Measurements from ENCODE around the gene ZP2.
"Not testable (repeated sequence)": the region's sequence is repeated elsewhere in the genome, so short reads cannot be mapped to it uniquely, and the experiment has no call there.

The ZP2 gene

DNA sequence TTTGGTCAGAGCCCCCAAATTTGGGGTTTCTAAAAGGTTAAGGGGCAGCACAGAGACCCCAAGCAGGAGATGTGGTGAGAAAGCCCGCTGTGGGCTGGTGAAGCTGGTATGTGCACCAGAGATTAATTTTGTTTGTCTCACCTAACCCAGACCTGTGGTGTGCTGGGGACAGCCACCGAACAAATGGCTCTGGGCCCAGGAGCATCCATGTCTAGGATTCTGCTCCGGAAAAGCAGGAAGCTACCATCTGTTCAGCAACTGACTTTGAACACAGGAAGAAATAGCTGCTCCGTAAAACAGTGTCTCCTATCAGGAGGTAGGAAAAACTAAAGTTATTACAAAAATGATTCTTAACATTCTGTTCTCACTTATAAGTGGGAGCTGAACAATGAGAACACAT, 2.7 kb upstream of the ZP2 start:
- DNase-seq = no peak

DNA sequence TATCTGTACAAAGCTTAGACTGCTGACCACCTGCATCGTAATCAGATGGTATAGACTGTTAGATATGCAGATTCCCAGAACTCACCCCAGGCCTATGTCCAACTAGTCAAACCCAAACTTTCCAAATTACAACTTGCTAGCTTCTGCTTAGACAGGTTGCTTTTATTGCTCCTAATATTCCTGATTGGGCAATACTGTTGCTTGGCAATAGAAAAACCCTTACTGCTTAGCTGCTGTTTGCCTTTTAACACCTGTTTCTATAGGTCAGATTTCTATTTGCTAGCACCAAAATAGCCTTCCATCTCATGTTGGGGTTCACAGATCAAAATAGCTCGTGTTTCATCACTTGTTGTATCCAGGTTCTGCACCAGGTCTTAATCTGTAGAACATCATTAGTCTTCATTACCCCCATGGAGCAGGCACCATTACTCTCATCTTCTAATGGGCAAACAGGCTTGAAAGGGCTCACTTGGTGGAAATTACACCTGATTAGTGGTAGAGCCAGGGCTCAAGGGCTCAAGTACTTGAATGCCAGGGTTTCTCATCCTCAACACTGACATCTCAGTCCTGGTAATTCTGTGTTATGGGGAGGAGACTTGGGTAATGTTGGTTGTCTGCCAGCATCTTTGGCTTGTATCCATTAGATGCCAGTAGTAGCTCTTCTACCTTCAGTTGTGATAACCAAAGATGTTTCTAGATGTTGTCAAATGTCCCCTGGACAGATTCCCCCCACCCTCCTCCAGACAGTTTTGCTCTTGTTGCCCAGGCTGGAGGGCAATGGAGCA, 2.7 kb downstream of the ZP2 start:
- DNase-seq = no peak

DNA sequence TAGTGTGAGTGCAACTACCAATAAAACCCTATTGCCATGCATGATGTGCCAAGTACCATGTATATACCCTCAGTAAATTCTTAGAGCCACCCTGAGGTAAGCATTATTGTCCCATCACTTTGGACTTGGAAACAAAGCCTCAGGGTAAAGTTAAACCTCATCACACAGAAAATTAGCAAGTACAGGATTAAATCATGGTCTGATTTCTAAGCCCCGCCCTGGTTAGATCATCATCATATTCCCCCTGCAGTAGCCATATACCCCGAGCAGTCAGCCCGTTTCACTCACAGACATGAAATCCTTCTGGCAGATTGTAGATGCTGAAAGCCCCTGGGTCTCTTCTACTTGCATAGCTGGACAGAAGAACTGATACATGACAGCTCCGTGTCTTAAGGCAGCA, 4.8 kb downstream of the ZP2 start:
- DNase-seq = no peak

DNA sequence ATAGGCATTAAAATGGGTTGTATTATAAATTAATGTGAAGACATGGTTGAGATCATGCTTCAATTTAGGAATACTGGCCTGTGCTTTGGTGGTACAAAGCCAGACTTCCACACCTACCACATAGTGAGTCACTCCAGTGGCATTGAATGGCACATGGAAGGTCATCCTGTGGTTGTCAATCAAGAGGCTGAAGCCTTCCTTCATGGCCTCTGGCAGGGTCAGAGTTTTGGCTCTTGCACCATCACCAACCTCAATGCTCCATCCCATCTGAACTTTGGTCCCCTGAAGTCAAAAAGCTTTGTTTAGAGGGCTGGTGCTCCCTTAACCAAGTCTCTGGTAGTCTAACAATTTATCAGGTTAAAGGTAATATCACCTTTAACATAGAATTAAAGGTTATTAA, 6.1 kb downstream of the ZP2 start:
- no peak for DNase-seq

GRCh38 chr16:21203155-21203797, 8.1 kb downstream of the ZP2 start:
- no peak for DNase-seq

- no peak for DNase-seq
Observed at GRCh38 chr16:21199607-21200218, 11.7 kb downstream of the ZP2 start.

- no peak for DNase-seq
Observed at GRCh38 chr16:21197621-21198020, 13.8 kb downstream of the ZP2 start.

GRCh38 chr16:21197112-21197511, 14.3 kb downstream of the ZP2 start:
- DNase-seq = no peak

- DNase-seq = not testable (repeated sequence)
Observed at GRCh38 chr16:21195330-21195729, 16.0 kb downstream of the ZP2 start.

- DNase-seq = no peak
Observed at GRCh38 chr16:21194771-21195301, 16.5 kb downstream of the ZP2 start.

GRCh38 chr16:21192991-21193390, 18.4 kb downstream of the ZP2 start:
- DNase-seq = no peak

GRCh38 chr16:21190599-21190998, 20.8 kb downstream of the ZP2 start:
- no peak for DNase-seq

DNA sequence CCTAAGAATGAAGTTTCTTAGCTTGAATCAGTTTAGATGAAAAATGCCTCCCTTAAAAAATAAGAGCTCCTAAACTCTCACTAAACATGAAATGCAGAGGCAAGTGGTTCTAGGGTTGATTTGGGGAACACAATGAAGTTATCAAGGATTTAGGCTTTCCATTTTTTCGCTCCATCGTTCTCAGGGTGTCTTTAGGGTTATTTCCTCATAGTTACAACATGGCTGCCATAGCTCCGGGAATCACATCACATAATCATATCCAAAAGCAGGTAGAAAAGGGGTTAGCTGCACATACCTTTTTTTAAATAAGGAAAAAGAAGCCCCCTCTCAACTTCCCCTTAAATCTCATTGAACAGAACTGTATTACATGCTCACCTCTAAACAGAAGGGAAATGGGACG, 21.4 kb downstream of the ZP2 start:
- DNase-seq = no peak

GRCh38 chr16:21189311-21189710, 22.1 kb downstream of the ZP2 start:
- no peak for DNase-seq

DNA sequence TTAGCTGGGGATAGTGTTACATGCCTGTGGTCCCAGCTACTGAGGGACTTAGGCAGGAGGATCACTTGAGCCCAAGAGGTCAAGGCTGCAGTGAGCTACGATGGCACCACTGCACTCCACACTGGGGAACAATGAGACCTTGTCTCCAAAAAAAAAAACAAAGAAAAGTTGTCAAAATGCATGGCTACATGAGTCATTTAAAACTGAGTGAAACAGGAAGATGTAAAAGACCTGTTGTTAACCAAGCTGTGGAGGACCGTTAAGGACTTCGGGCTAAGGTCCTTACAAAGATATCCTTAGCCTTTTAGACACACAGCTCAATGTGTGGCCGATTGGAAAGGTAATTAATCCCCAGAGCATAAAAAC, 25.1 kb downstream of the ZP2 start:
- no peak for DNase-seq

- no peak for DNase-seq
Observed at GRCh38 chr16:21185659-21186325, 25.6 kb downstream of the ZP2 start.

GRCh38 chr16:21184834-21185233, 26.5 kb downstream of the ZP2 start:
- no peak for DNase-seq

- no peak for DNase-seq
Observed at GRCh38 chr16:21183995-21184394, 27.4 kb downstream of the ZP2 start.

GRCh38 chr16:21179983-21180365, 31.4 kb downstream of the ZP2 start:
- DNase-seq = no peak

DNA sequence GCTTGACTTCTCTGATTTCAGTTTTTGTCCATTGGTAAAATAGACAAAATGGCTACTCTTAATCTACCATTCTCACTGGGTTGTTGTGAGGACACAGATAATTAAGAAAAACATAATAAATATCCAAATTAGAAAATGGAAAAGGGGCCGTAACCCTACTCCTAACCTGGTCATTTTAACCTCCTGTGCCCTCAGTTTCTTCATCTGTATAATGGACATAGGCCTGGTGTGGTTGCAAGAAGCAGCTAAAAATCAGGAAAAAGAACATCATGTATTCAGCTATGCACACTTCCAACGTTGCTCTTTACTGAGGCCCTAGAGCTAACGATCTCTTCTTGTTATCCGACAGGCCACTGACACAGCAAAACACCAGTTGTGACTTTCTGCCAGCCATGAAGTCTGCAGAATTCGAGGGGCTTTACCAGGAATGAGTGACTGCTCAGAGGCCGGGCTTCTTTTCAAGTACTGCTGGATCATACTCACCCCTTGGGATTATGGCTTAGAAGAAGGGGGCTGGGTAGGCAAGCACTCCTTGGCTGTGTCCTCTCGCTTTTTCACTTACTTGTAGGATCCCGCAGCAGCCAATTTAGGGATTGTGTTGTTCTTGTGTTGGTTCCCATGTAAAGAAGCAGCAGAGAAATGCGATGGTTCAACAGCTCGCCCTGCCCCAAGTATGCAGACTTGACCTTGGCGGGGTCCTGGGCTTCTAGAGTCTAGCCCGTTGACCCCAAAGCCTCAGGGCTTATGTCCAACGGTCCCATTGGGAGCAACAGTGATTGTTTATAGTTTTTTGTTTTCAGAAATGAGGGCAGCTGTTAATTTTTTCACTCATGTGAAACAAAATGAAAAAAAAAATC, 32.0 kb downstream of the ZP2 start:
- no peak for DNase-seq

GRCh38 chr16:21175397-21175796, 36.0 kb downstream of the ZP2 start:
- no peak for DNase-seq

GRCh38 chr16:21172650-21173049, 38.7 kb downstream of the ZP2 start:
- no peak for DNase-seq

GRCh38 chr16:21170116-21170515, 41.3 kb downstream of the ZP2 start:
- DNase-seq = not testable (repeated sequence)
